GM23338 (cell line): ENCODE data around the gene SMIM41.

Experiments used
- CREB1 ChIP-seq: fragments of 250-450 bp; sonication (Bioruptor Pico); IDR thresholded peaks from 2 replicates; pipeline ENCODE4 v1.5.0; 2020; ENCODE audit warnings: low read depth, mild to moderate bottlenecking, moderate library complexity
- ETS1 ChIP-seq: IDR thresholded peaks from 2 replicates; pipeline ENCODE4 v1.6.1; 2016; ENCODE audit warnings: antibody characterized with exemption
- EZH2 ChIP-seq: fragments of 200-600 bp; sonication (generic); IDR thresholded peaks from one replicate; pipeline ENCODE4 v1.8.0; 2017; ENCODE audit warnings: antibody characterized with exemption, mild to moderate bottlenecking, low read depth; ENCODE audit not compliant: unreplicated experiment
- EZH2phosphoT487 ChIP-seq: fragments of 200-600 bp; sonication (generic); IDR thresholded peaks from one replicate; pipeline ENCODE4 v1.8.1; 2018; ENCODE audit warnings: antibody characterized with exemption; ENCODE audit not compliant: unreplicated experiment
- JUNB ChIP-seq: IDR thresholded peaks from one replicate; pipeline ENCODE4 v1.6.1; 2016; ENCODE audit warnings: antibody characterized with exemption; ENCODE audit not compliant: unreplicated experiment
- POLR2AphosphoS5 ChIP-seq: IDR thresholded peaks from 2 replicates; pipeline ENCODE4 v1.6.1; 2016; ENCODE audit warnings: antibody characterized with exemption, low read depth
- REST ChIP-seq: IDR thresholded peaks from one replicate; pipeline ENCODE4 v1.6.1; 2018; ENCODE audit warnings: antibody characterized with exemption; ENCODE audit not compliant: unreplicated experiment
- ZNF114 ChIP-seq: fragments of 250-450 bp; sonication (Bioruptor Pico); IDR thresholded peaks from 2 replicates; pipeline ENCODE4 v1.5.0; 2020; ENCODE audit warnings: mild to moderate bottlenecking, moderate library complexity
- TF ChIP-seq, protein P1 (sequence below), 2 experiments: fragments of 200-600 bp in 1 of 2; sonication (generic) in 1 of 2; conservative IDR thresholded peaks; 2 replicates each; pipeline versions ENCODE4 v1.5.1 to v1.6.1; 2016 to 2017; ENCODE audit warnings: antibody characterized with exemption in 2 of 2, low read depth in 2 of 2, mild to moderate bottlenecking in 2 of 2, moderate library complexity in 1 of 2

GRCh38 chr12:52038447-52038846, 41.1 kb upstream of the SMIM41 start:
- TF ChIP-seq, protein P1, sequence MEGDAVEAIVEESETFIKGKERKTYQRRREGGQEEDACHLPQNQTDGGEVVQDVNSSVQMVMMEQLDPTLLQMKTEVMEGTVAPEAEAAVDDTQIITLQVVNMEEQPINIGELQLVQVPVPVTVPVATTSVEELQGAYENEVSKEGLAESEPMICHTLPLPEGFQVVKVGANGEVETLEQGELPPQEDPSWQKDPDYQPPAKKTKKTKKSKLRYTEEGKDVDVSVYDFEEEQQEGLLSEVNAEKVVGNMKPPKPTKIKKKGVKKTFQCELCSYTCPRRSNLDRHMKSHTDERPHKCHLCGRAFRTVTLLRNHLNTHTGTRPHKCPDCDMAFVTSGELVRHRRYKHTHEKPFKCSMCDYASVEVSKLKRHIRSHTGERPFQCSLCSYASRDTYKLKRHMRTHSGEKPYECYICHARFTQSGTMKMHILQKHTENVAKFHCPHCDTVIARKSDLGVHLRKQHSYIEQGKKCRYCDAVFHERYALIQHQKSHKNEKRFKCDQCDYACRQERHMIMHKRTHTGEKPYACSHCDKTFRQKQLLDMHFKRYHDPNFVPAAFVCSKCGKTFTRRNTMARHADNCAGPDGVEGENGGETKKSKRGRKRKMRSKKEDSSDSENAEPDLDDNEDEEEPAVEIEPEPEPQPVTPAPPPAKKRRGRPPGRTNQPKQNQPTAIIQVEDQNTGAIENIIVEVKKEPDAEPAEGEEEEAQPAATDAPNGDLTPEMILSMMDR (conservative IDR thresholded peaks at IDR 0.05; ENCODE audit: low read depth in 2 of 2) = no peak
- no peak for TF ChIP-seq EZH2
- no peak for TF ChIP-seq REST
- no peak for TF ChIP-seq POLR2AphosphoS5
- TF ChIP-seq ZNF114 (CRISPR knock-in tag) = no peak
- no peak for TF ChIP-seq EZH2phosphoT487
- no peak for TF ChIP-seq JUNB
- no peak for TF ChIP-seq ETS1
- no peak for TF ChIP-seq CREB1
